Loucy (cell line): Measurements from ENCODE around the gene EFNA5.

Experiments used
- H2AFZ ChIP-seq: fragments of 200-600 bp; sonication (generic); 2 replicates; pipeline ENCODE4 v1.6.0; 2016; ENCODE audit warnings: antibody characterized with exemption, mild to moderate bottlenecking, low read length, moderate library complexity
- H3F3A ChIP-seq: fragments of 200-600 bp; 2 replicates; pipeline ENCODE4 v1.6.0; 2016; ENCODE audit warnings: antibody characterized with exemption, low read depth, mild to moderate bottlenecking
- H3K27me3 ChIP-seq: fragments of 200-600 bp; sonication (generic); 2 replicates; pipeline ENCODE4 v1.6.1; 2014; ENCODE audit warnings: low read length, mild to moderate bottlenecking; ENCODE audit not compliant: insufficient read depth, poor library complexity, severe bottlenecking
- H3K36me3 ChIP-seq: fragments of 200-600 bp; sonication (generic); 2 replicates; pipeline ENCODE4 v1.6.1; 2016; ENCODE audit warnings: low read length; ENCODE audit not compliant: insufficient read depth
- H3K4me1 ChIP-seq: fragments of 200-600 bp; sonication (generic); 2 replicates; pipeline ENCODE4 v1.5.1; 2014; ENCODE audit warnings: low read length, mild to moderate bottlenecking; ENCODE audit not compliant: insufficient read depth, poor library complexity, severe bottlenecking
- H3K4me2 ChIP-seq: fragments of 200-600 bp; sonication (generic); 2 replicates; pipeline ENCODE4 v1.6.0; 2014; ENCODE audit warnings: antibody characterized with exemption, low read length, low read depth, mild to moderate bottlenecking; ENCODE audit not compliant: poor library complexity, severe bottlenecking
- H3K4me3 ChIP-seq: fragments of 200-600 bp; sonication (generic); 2 replicates; pipeline ENCODE4 v1.5.1; 2014; ENCODE audit warnings: low read length, mild to moderate bottlenecking, mixed read lengths; ENCODE audit not compliant: poor library complexity, severe bottlenecking
- H3K79me2 ChIP-seq: fragments of 200-600 bp; sonication (generic); 2 replicates; pipeline ENCODE4 v1.6.1; 2014; ENCODE audit warnings: low read length; ENCODE audit not compliant: insufficient read depth
- H3K9ac ChIP-seq: fragments of 200-600 bp; sonication (generic); 2 replicates; pipeline ENCODE4 v1.6.0; 2014; ENCODE audit warnings: mild to moderate bottlenecking, low read depth, low read length, moderate library complexity; ENCODE audit not compliant: poor library complexity, severe bottlenecking
- H3K9me2 ChIP-seq: fragments of 200-600 bp; sonication (generic); replicated peaks from 2 replicates; pipeline ENCODE4 v1.6.1; 2016; ENCODE audit warnings: low read depth, low read length, mixed read lengths
- H3K9me3 ChIP-seq: fragments of 200-600 bp; sonication (generic); 2 replicates; pipeline ENCODE4 v1.6.1; 2014; ENCODE audit warnings: mild to moderate bottlenecking, antibody characterized with exemption, low read length, low read depth; ENCODE audit not compliant: insufficient read depth
- H4K20me1 ChIP-seq: fragments of 200-600 bp; sonication (generic); 2 replicates; pipeline ENCODE4 v1.6.0; 2014; ENCODE audit warnings: antibody characterized with exemption, low read length, mild to moderate bottlenecking; ENCODE audit not compliant: insufficient read depth, poor library complexity, severe bottlenecking
- EZH2phosphoT487 ChIP-seq: fragments of 200-600 bp; IDR thresholded peaks from 2 replicates; pipeline ENCODE4 v1.6.1; 2018; ENCODE audit warnings: antibody characterized with exemption, mild to moderate bottlenecking, moderate library complexity, borderline replicate concordance
- TF ChIP-seq, protein P1 (sequence below): fragments of 200-600 bp; sonication (generic); conservative IDR thresholded peaks from 2 replicates; pipeline ENCODE4 v1.5.1; 2014; ENCODE audit warnings: mild to moderate bottlenecking, antibody characterized with exemption, low read length

Gene EFNA5

GRCh38 chr5:107652839-107653607 is 17.7 kb downstream of the EFNA5 start:
- no peaks in the 10 kb centered on the region for H4K20me1 ChIP-seq
- no peaks in the 10 kb centered on the region for H3K9me2 ChIP-seq
- no peak overlapping the region for H2AFZ ChIP-seq
- no peaks in the 10 kb centered on the region for H3K79me2 ChIP-seq
- H3K27me3 ChIP-seq, result no peaks in the 10 kb centered on the region
- no peaks in the 10 kb centered on the region for H3K4me1 ChIP-seq
- H3K36me3 ChIP-seq, result no peaks in the 10 kb centered on the region
- no peaks in the 10 kb centered on the region for H3K9me3 ChIP-seq
- no peak for TF ChIP-seq EZH2phosphoT487
- TF ChIP-seq, protein P1, sequence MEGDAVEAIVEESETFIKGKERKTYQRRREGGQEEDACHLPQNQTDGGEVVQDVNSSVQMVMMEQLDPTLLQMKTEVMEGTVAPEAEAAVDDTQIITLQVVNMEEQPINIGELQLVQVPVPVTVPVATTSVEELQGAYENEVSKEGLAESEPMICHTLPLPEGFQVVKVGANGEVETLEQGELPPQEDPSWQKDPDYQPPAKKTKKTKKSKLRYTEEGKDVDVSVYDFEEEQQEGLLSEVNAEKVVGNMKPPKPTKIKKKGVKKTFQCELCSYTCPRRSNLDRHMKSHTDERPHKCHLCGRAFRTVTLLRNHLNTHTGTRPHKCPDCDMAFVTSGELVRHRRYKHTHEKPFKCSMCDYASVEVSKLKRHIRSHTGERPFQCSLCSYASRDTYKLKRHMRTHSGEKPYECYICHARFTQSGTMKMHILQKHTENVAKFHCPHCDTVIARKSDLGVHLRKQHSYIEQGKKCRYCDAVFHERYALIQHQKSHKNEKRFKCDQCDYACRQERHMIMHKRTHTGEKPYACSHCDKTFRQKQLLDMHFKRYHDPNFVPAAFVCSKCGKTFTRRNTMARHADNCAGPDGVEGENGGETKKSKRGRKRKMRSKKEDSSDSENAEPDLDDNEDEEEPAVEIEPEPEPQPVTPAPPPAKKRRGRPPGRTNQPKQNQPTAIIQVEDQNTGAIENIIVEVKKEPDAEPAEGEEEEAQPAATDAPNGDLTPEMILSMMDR, result no peak
- H3K4me3 ChIP-seq, result no peak overlapping the region
- H3F3A ChIP-seq, result no peaks in the 10 kb centered on the region
- H3K9ac ChIP-seq, result no peak overlapping the region
- no peak overlapping the region for H3K4me2 ChIP-seq

GRCh38 chr5:107652408-107652807 is 18.3 kb downstream of the EFNA5 start:
- TF ChIP-seq, protein P1, result no peak
- no peak for TF ChIP-seq EZH2phosphoT487
- no peak overlapping the region for H2AFZ ChIP-seq
- H3K79me2 ChIP-seq, result no peaks in the 10 kb centered on the region
- no peaks in the 10 kb centered on the region for H3K9me2 ChIP-seq
- no peaks in the 10 kb centered on the region for H3F3A ChIP-seq
- H3K4me2 ChIP-seq, result no peak overlapping the region
- no peaks in the 10 kb centered on the region for H4K20me1 ChIP-seq
- no peaks in the 10 kb centered on the region for H3K9me3 ChIP-seq
- H3K4me3 ChIP-seq, result no peak overlapping the region
- no peaks in the 10 kb centered on the region for H3K36me3 ChIP-seq
- H3K9ac ChIP-seq, result no peak overlapping the region
- H3K4me1 ChIP-seq, result no peaks in the 10 kb centered on the region
- no peaks in the 10 kb centered on the region for H3K27me3 ChIP-seq

DNA sequence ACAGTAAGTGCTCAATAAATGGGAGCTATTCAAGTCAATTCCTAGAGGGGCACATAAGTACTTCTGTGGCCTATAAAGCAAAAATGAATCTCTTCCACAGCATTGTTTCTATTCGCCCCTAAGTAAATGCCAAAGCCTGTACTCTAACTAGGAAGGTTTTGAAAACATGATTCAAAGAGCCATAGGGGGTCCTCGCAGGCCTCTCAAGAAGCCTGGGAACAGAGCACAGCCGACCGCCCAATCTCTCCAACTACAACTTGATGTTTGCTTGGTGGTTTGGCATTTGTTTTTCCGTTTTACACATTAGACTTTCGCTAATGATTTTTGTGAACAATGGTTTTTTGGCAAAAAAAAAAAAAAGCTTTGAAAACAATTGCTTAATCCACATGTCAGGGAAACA is 19.4 kb downstream of the EFNA5 start:
- H4K20me1 ChIP-seq, result no peaks in the 10 kb centered on the region
- H3K9me2 ChIP-seq, result no peaks in the 10 kb centered on the region
- no peaks in the 10 kb centered on the region for H3K27me3 ChIP-seq
- no peaks in the 10 kb centered on the region for H3K4me1 ChIP-seq
- H3K36me3 ChIP-seq, result no peaks in the 10 kb centered on the region
- no peak overlapping the region for H3K4me2 ChIP-seq
- H3K79me2 ChIP-seq, result no peaks in the 10 kb centered on the region
- TF ChIP-seq EZH2phosphoT487, result no peak
- H3K4me3 ChIP-seq, result no peak overlapping the region
- H3F3A ChIP-seq, result no peaks in the 10 kb centered on the region
- no peak overlapping the region for H2AFZ ChIP-seq
- H3K9me3 ChIP-seq, result no peaks in the 10 kb centered on the region
- H3K9ac ChIP-seq, result no peak overlapping the region

- TF ChIP-seq, protein P1, result no peak
- TF ChIP-seq EZH2phosphoT487, result no peak
- H3K4me3 ChIP-seq, result no peak overlapping the region
- no peaks in the 10 kb centered on the region for H3F3A ChIP-seq
- H4K20me1 ChIP-seq, result no peaks in the 10 kb centered on the region
- H3K4me2 ChIP-seq, result no peak overlapping the region
- H3K9me3 ChIP-seq, result no peaks in the 10 kb centered on the region
- H3K4me1 ChIP-seq, result no peaks in the 10 kb centered on the region
- no peaks in the 10 kb centered on the region for H3K36me3 ChIP-seq
- H3K27me3 ChIP-seq, result no peaks in the 10 kb centered on the region
- H3K9me2 ChIP-seq, result no peaks in the 10 kb centered on the region
- no peaks in the 10 kb centered on the region for H3K79me2 ChIP-seq
- no peak overlapping the region for H2AFZ ChIP-seq
- H3K9ac ChIP-seq, result no peak overlapping the region
These were observed 24.3 kb downstream of the EFNA5 start for GRCh38 chr5:107646418-107646817.
